Skin of body (tissue), 2 donors: ENCODE data around the gene PCDH9. TPM values are rescaled to one million over a fixed set of nuclear protein-coding genes. Genes with fewer than 3 reads are reported as not detected.
"Not testable (repeated sequence)": the region's sequence is repeated elsewhere in the genome, so short reads cannot be mapped to it uniquely, and the experiment has no call there.

ENCODE experiments used
- DNase-seq: peaks from one replicate; lab custom pipeline; 2025; lab: John Stamatoyannopoulos, UW
- total RNA-seq: library from RNA; depleted of rRNA; stranded (reverse); fragments of >200 nt; gene quantifications from one replicate; pipeline ENCODE4 v1.2.3, GENCODE V29; 2014

The PCDH9 gene
- total RNA-seq, 1 donor from 2014 or later, result 5.5 TPM

GRCh38 chr13:66922444-66922843, 307.7 kb downstream of the PCDH9 start:
- no peak for DNase-seq

- no peak for DNase-seq
Measured at GRCh38 chr13:66921437-66921836, 308.7 kb downstream of the PCDH9 start.

DNA sequence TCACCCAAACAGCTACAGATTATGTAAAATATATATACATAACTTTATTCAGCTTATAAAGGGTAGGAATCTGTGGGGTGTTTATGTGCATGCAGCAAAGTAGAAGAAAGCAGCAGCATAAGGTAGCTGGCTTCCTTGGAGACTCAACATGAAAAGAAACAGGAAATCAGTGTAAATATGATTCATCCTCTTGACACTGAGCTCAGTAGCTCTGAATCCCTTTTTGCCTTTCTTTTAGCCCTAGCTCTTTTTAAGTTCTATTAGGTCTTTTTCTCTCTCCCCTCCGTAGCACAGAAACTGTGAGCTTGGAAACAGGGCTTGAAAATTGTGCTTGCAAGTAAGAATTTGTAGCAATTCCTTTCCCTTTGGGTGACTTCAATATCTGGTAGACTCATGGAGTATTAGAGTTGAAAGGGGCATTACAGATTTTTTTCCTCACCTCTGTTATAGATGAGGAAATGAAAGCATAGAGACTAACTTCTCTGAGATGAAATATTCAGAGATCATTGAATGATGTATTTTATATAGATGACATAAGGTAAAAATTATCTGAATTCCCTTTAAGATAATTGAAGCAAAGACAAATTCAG, 314.4 kb downstream of the PCDH9 start:
- no peak for DNase-seq

GRCh38 chr13:66914155-66914554, 316.0 kb downstream of the PCDH9 start:
- no peak for DNase-seq

GRCh38 chr13:66911411-66911939, 318.7 kb downstream of the PCDH9 start:
- no peak for DNase-seq

DNA sequence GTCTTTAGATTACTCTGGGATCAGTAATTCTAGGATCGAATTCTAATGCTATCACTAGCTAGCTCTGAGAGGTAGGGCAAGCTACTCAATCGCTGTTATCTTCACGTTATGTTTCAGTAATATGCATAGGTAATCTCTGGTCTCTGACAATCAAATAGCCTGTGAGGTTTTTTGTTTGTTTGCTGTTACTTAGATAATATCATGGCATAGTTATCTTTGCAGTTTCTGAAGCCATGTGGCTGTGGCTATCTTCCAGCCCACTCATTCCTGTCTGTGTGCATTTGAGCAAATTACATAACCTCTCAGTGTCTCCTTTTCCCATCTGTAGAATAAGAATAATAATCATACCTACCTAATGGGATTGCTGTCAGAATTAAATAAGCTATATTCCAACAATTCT, 330.2 kb downstream of the PCDH9 start:
- DNase-seq, result no peak

DNA sequence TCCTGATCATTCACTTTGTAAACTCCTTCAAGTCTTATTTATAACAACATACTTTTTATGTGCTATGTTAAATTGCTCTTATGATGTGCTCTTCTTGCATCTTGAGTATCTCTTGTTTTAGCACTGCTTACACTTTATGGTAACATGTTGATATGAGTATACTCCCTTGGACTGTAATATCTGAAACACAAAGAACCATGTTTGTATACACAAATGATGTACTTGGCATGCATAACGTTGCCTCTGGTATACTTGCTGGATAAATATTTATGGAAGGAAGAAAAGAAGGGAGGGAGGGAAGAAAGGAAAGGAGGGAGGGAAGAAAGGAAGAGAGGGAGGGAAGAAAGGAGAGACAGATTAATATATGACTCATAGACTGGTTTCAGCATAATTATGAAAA, 333.2 kb downstream of the PCDH9 start:
- no peak for DNase-seq

GRCh38 chr13:66895780-66896179, 334.4 kb downstream of the PCDH9 start:
- DNase-seq, result no peak

DNA sequence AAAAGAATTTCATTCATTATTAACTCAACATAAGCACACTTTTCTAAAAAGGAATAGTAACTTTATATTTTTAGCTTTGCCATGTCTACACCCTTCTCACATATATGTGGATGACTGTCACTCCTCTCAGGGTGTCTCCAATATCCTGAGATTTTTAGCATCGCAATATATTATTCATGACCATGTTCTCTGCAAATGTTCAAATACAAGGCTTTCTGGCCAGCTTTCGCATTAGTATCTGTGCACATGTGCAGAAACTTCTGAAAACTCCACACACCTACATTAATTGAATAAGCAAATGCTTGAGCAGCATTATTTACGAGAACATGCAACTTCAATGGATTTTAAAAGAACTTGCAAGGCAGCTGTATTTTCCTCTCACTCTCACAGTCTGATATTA, 334.8 kb downstream of the PCDH9 start:
- no peak for DNase-seq

DNA sequence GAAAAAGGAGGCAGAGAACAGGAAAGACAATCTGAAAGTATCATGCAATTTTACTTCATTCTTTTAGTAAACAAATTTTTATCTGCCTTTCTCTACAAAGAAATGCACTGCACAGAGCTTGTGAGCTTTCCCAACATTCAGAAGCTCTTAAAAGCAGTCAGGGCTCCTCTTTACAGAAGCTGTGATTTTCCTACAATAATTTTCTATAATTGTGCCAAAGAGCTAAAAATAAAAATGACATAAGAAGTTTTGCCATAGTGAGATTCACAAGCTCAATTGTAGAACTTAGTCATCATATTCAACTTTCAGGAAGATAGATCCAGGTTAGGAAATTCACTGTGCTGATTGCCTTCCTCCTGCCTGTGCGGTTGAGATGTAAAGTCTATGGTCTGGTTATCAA, 341.4 kb downstream of the PCDH9 start:
- no peak for DNase-seq

DNA sequence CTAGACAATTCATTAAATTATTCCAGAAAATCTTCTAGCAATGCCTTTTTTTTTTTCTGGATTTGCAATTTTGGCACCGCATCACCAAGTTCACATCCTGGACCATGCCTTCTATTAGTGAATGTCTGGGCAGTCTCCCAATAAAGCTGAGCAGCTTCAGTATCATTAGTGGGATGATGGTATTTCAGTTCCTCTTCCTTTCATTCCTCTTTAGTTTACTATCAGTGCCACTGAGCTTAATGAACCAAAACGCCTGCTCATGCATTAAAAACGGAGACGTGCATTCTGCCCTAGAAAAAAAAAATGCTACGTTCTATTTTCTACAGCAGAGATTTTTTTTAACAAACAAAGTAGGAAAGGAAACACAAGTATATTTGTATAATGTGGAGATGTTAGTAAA, 343.0 kb downstream of the PCDH9 start:
- no peak for DNase-seq

GRCh38 chr13:66886264-66886663, 343.9 kb downstream of the PCDH9 start:
- DNase-seq, result no peak

GRCh38 chr13:66881170-66881569, 349.0 kb downstream of the PCDH9 start:
- not testable (repeated sequence) for DNase-seq

DNA sequence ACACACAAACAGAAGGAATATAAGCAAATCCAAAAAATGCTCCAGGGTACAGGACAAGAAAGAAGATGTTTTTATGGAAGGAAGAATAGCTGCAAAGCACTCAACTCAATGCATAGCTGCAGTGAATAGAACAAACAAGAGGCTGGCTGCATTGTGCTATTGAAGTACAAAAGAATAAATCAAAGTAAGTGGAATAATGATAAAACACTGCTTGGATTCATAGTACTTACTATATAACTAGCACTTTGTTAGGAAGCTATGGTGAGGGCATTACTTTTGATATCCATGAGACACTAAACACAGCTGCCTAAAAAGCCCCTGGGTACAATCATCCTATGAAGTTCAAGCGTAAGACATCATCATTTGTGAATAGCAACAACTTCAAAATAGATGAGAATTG, 350.1 kb downstream of the PCDH9 start:
- DNase-seq, result no peak

DNA sequence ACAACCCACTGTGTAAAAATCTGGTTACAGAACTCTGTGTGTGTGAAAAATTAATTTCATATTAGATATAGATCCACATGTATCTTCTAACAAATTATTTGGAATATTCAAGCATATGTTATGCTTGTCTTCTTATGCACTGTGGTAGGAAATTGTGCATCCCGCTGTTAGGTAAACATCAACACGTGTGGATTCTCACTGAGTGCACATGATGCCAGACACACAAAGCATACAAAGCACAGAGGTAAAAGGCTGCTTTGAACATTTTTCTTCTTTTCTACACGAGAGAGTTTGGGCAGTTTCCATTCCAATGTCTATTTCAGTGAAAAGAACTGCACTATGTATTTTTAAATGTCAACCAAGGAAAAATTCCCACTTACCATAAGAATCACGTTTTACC, 354.9 kb downstream of the PCDH9 start:
- no peak for DNase-seq

GRCh38 chr13:66864627-66865026, 365.5 kb downstream of the PCDH9 start:
- no peak for DNase-seq

GRCh38 chr13:66860878-66861417, 369.2 kb downstream of the PCDH9 start:
- no peak for DNase-seq

DNA sequence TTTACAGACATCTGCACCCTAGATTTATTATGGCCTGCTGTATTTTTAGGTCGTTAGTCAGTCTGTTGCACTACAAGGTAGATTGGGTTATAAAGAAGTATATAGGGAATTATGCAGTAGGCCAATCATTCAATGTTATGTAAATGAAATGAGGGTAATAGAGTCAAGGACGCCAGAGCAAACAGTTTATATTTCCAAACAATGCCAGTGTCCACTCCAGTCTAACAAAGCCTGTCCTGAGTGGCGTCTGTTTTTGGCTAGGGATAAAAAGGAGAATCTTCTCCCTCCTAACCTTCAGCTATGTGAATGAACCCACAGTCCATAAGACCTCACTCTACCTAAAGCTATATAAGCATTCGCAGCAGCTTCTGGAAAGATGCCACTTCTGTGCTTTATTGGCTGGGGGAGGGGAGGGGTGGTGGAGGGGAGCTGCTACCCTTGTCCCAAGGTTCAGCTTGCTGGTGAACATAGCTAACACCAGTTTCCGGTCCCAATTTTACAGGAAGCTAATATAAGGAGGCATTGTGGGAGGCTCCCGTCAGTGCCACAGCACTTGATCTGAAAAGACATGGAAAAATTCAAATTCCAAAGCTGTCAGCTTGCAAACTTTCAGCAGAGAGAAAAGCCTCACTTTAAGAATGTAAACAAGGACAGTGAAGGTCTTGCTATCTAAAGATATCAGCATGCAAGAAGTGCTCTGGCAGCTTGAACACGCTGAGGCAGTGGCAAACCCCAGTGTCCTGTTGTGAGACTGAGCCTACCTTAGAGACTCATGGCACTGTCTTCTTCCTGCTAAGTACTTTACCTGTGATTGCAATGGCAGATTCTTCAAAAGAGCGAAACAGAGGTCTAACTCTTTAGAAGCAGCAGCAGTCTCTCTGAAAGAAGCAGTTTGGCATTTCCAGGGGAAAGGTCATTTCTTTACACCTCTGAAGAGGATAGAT, 369.9 kb downstream of the PCDH9 start:
- no peak for DNase-seq

DNA sequence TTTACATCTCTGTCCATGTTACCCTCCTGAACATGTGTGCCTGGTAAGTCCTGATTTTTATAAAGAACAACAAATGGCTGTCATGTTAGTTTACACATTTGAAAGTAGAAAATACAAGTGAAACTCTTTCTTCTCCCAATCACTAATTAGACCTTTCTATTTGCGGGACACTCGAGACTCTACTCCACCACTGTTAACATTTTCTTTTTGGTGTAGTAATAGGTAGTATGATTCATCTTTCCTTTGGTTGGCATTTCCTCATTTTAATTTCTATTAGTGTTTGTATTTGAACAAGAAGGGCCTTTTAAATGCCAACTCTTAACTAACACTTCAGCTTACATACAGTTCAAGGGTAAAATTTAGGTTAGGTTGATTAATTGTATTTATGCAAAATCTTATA, 371.1 kb downstream of the PCDH9 start:
- DNase-seq, result no peak

GRCh38 chr13:66858163-66858562, 372.0 kb downstream of the PCDH9 start:
- no peak for DNase-seq

GRCh38 chr13:66855131-66855530, 375.0 kb downstream of the PCDH9 start:
- DNase-seq, result no peak

DNA sequence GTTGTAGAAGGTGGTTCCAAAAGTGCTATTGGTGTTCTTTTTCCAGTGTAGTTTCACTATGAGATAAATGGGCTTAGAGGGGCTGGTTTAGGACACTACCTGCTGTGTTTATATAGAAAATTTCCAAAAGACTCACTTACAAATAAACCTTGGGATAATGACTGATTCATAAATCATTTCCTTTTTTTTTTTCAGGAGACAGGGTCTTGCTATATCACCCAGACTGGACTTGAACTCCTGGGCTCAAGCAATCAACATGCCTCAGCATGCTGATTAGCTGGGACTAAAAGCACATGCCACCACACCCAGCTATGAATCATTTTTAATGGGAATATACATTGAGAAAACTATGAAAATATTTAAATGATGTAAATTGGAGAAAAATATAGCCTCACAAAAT, 376.6 kb downstream of the PCDH9 start:
- DNase-seq, result no peak
